OCI-LY1 (cell line): Measurements from ENCODE around the gene IQSEC3.

Experiments
- H2AFZ ChIP-seq: fragments of 200-600 bp; sonication (generic), shearing (Covaris generic); 2 replicates; pipeline ENCODE4 v1.6.0; 2014; ENCODE audit warnings: antibody characterized with exemption, mild to moderate bottlenecking, low read length
- H3F3A ChIP-seq: fragments of 200-600 bp; sonication (generic), shearing (Covaris generic); 2 replicates; pipeline ENCODE4 v1.6.0; 2014; ENCODE audit warnings: mild to moderate bottlenecking, antibody characterized with exemption, low read length, moderate library complexity; ENCODE audit not compliant: insufficient read depth
- H3K27ac ChIP-seq: fragments of 200-600 bp; sonication (generic); 2 replicates; pipeline ENCODE4 v1.5.1; 2014; ENCODE audit warnings: low read length, mixed run types, mild to moderate bottlenecking, low read depth; ENCODE audit not compliant: poor library complexity, severe bottlenecking
- H3K27me3 ChIP-seq: fragments of 200-600 bp; sonication (generic); 2 replicates; pipeline ENCODE4 v1.6.0; 2014; ENCODE audit warnings: antibody characterized with exemption, mild to moderate bottlenecking, low read length, moderate library complexity; ENCODE audit not compliant: insufficient read depth
- H3K36me3 ChIP-seq: fragments of 200-600 bp; sonication (generic); 2 replicates; pipeline ENCODE4 v1.6.1; 2014; ENCODE audit warnings: mild to moderate bottlenecking, antibody characterized with exemption, low read length, moderate library complexity, mixed read lengths; ENCODE audit not compliant: insufficient read depth
- H3K4me1 ChIP-seq: fragments of 200-600 bp; sonication (generic); 2 replicates; pipeline ENCODE4 v1.5.1; 2014; ENCODE audit warnings: mild to moderate bottlenecking, low read length, moderate library complexity; ENCODE audit not compliant: insufficient read depth, severe bottlenecking
- H3K4me2 ChIP-seq: fragments of 200-600 bp; sonication (generic), shearing (Covaris generic); 2 replicates; pipeline ENCODE4 v1.6.1; 2014; ENCODE audit warnings: low read length
- H3K4me3 ChIP-seq: fragments of 200-600 bp; sonication (generic); 2 replicates; pipeline ENCODE4 v1.5.1; 2014; ENCODE audit warnings: low read length, low read depth, mild to moderate bottlenecking, mixed read lengths; ENCODE audit not compliant: poor library complexity, severe bottlenecking
- H3K79me2 ChIP-seq: fragments of 200-600 bp; shearing (Covaris generic); 2 replicates; pipeline ENCODE4 v1.6.1; 2016; ENCODE audit warnings: mixed run types, low read length, mixed read lengths; ENCODE audit not compliant: insufficient read depth
- H3K9ac ChIP-seq: fragments of 200-600 bp; sonication (generic), shearing (Covaris generic); 2 replicates; pipeline ENCODE4 v1.6.1; 2014; ENCODE audit warnings: mild to moderate bottlenecking, low read length, mixed read lengths
- H3K9me2 ChIP-seq: fragments of 200-600 bp; sonication (generic), shearing (Covaris generic); 2 replicates; pipeline ENCODE4 v1.6.1; 2014; ENCODE audit warnings: low read depth, mild to moderate bottlenecking, low read length, mixed read lengths
- H3K9me3 ChIP-seq: fragments of 200-600 bp; shearing (Covaris generic); 2 replicates; pipeline ENCODE4 v1.6.1; 2014; ENCODE audit warnings: low read length, mixed read lengths
- H4K20me1 ChIP-seq: fragments of 200-600 bp; sonication (generic), shearing (Covaris generic); 2 replicates; pipeline ENCODE4 v1.6.0; 2016; ENCODE audit warnings: mild to moderate bottlenecking, low read length; ENCODE audit not compliant: insufficient read depth
- CTCF ChIP-seq: fragments of 200-600 bp; sonication (generic), shearing (Covaris generic); IDR thresholded peaks from 2 replicates; pipeline ENCODE4 v1.5.1; 2017; ENCODE audit warnings: mild to moderate bottlenecking, antibody characterized with exemption, low read length, moderate library complexity, mixed read lengths
- EZH2 ChIP-seq: fragments of 200-600 bp; sonication (generic), shearing (Covaris generic); IDR thresholded peaks from 2 replicates; pipeline ENCODE4 v1.8.0; 2017; ENCODE audit warnings: borderline replicate concordance, mixed run types, mild to moderate bottlenecking, antibody characterized with exemption, low read length, moderate library complexity, mixed read lengths

IQSEC3 gene

GRCh38 chr12:206746-207440 lies 140.3 kb downstream of the IQSEC3 start:
- peaks cover 15% of the 10 kb centered on the region; the same call in 1 of the 2 replicates for H3K27me3 ChIP-seq
- H3K27ac ChIP-seq, result no peak overlapping the region
- no peaks in the 10 kb centered on the region for H3F3A ChIP-seq
- no peak overlapping the region for H2AFZ ChIP-seq
- no peaks in the 10 kb centered on the region for H3K79me2 ChIP-seq
- H3K9me2 ChIP-seq, result no peaks in the 10 kb centered on the region
- no peak overlapping the region for H3K4me2 ChIP-seq
- H3K36me3 ChIP-seq, result no peaks in the 10 kb centered on the region
- H4K20me1 ChIP-seq, result no peaks in the 10 kb centered on the region
- TF ChIP-seq CTCF (no peak), EZH2 (no peak)
- H3K9ac ChIP-seq, result no peak overlapping the region
- H3K9me3 ChIP-seq, result no peaks in the 10 kb centered on the region
- no peak overlapping the region for H3K4me3 ChIP-seq
- H3K4me1 ChIP-seq, result no peaks in the 10 kb centered on the region

GRCh38 chr12:207804-208203 lies 141.2 kb downstream of the IQSEC3 start:
- Histone ChIP-seq H3K9ac (no peak overlapping the region), H3K4me2 (no peak overlapping the region), H3K79me2 (no peaks in the 10 kb centered on the region), H4K20me1 (no peaks in the 10 kb centered on the region), H3K4me1 (no peaks in the 10 kb centered on the region), H3K36me3 (no peaks in the 10 kb centered on the region), H3K4me3 (no peak overlapping the region), H3K27me3 (peaks cover 14% of the 10 kb centered on the region; the same call in 1 of the 2 replicates), H3K9me2 (no peaks in the 10 kb centered on the region), H3F3A (no peaks in the 10 kb centered on the region), H3K9me3 (no peaks in the 10 kb centered on the region), H2AFZ (no peak overlapping the region), H3K27ac (no peak overlapping the region)
- no peak for TF ChIP-seq EZH2
- no peak for TF ChIP-seq CTCF

GRCh38 chr12:208813-209212 lies 142.2 kb downstream of the IQSEC3 start:
- no peak for TF ChIP-seq CTCF
- no peak for TF ChIP-seq EZH2
- no peak overlapping the region for H3K4me3 ChIP-seq
- peaks cover 21% of the 10 kb centered on the region for H3K27me3 ChIP-seq
- H3K9me2 ChIP-seq, result no peaks in the 10 kb centered on the region
- H2AFZ ChIP-seq, result no peak overlapping the region
- H3K27ac ChIP-seq, result no peak overlapping the region
- H3K36me3 ChIP-seq, result no peaks in the 10 kb centered on the region
- no peak overlapping the region for H3K9ac ChIP-seq
- H3F3A ChIP-seq, result no peaks in the 10 kb centered on the region
- H3K79me2 ChIP-seq, result no peaks in the 10 kb centered on the region
- H3K4me1 ChIP-seq, result no peaks in the 10 kb centered on the region
- H4K20me1 ChIP-seq, result no peaks in the 10 kb centered on the region
- H3K9me3 ChIP-seq, result no peaks in the 10 kb centered on the region
- H3K4me2 ChIP-seq, result no peak overlapping the region
